Measurements from ENCODE around the gene TMEM212. TPM values are rescaled to one million over a fixed set of nuclear protein-coding genes. Genes with fewer than 3 reads are reported as not detected.

The TMEM212 gene
- total RNA-seq, 6 donors from 2014 or later = 0.11 to 20.8 (median 3.7) TPM

DNA sequence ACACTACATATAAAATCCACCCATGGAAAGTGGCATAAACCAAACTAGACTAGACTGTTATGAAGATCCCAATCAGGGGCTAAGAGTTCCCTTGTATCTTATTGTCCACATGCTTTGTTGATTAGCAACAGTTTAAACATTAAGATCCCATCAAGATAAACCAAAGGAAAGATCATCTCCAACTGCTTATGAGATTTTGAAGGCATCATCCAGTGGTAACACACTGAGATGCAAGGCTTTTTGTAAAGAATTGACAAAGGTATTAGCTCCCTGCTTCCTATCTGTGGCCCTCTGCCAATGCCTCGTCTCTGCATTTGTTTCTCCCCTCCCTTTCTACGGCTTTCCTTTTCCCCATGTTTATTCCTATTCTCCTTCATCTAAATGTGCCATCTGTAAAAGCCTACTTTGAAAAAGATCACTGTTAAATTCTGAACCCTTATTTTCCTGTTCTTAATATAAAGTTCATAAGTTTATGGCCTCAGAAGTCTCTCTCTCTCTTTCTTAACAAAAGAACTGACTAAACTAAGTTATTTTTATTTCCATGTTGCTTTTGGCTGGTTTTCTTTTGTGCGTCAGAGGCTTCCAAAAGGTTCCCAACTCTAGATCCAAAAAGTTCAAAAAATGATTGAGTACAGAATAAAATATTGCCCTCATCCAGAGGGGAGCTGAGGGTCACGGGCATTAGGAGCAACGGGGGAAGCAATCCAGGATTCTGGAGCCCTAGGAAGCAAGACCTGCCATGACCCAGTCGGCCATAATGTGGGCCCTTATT, 38.3 kb upstream of the TMEM212 start:
- H3K4me3 ChIP-seq = no peak overlapping the region
- TF ChIP-seq, protein P1, sequence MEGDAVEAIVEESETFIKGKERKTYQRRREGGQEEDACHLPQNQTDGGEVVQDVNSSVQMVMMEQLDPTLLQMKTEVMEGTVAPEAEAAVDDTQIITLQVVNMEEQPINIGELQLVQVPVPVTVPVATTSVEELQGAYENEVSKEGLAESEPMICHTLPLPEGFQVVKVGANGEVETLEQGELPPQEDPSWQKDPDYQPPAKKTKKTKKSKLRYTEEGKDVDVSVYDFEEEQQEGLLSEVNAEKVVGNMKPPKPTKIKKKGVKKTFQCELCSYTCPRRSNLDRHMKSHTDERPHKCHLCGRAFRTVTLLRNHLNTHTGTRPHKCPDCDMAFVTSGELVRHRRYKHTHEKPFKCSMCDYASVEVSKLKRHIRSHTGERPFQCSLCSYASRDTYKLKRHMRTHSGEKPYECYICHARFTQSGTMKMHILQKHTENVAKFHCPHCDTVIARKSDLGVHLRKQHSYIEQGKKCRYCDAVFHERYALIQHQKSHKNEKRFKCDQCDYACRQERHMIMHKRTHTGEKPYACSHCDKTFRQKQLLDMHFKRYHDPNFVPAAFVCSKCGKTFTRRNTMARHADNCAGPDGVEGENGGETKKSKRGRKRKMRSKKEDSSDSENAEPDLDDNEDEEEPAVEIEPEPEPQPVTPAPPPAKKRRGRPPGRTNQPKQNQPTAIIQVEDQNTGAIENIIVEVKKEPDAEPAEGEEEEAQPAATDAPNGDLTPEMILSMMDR (IDR thresholded peaks at IDR 0.05) = no peak
- TF ChIP-seq POLR2AphosphoS5 (IDR thresholded peaks at IDR 0.05) (no peak), EP300 (IDR thresholded peaks at IDR 0.05) (peak in 1 of 4 donors; percentile 3)
- H3K9me3 ChIP-seq = no peaks in the 10 kb centered on the region
- ATAC-seq (ENCODE audit: low FRiP score in 2 of 2) (no peak), DNase-seq (no peak)
- WGBS, 2 donors = 54 to 77% methylated on average over 6 of the region's 6 CpGs
- no peaks in the 10 kb centered on the region for H3K36me3 ChIP-seq
- H3K27me3 ChIP-seq = no peaks in the 10 kb centered on the region
- peak overlapping the region in 3 of 4 donors; percentile 26 to 63 (median 43) for H3K27ac ChIP-seq
- H3K4me1 ChIP-seq = peaks cover 20 to 35% (median 32%) of the 10 kb centered on the region in 4 donors

- no peak for DNase-seq
- Histone ChIP-seq H3K27me3 (no peaks in the 10 kb centered on the region), H3K27ac (peak overlapping the region in 3 of 4 donors; percentile 23 to 63 (median 59)), H3K36me3 (no peaks in the 10 kb centered on the region), H3K4me1 (peaks cover 22 to 40% (median 35%) of the 10 kb centered on the region in 4 donors), H3K4me3 (no peak overlapping the region), H3K9me3 (no peaks in the 10 kb centered on the region)
- TF ChIP-seq, protein P1 (IDR thresholded peaks at IDR 0.05) = no peak
- TF ChIP-seq EP300 (IDR thresholded peaks at IDR 0.05) = no peak
- no peak for TF ChIP-seq POLR2AphosphoS5 (IDR thresholded peaks at IDR 0.05)
- no peak for TF ChIP-seq POLR2A (IDR thresholded peaks at IDR 0.05)
- ATAC-seq (ENCODE audit: low FRiP score in 2 of 2) = no peak
- WGBS, 2 donors = 52 to 54% methylated on average over 3 of the region's 3 CpGs
Measured at GRCh38 chr3:171805687-171806086, 37.5 kb upstream of the TMEM212 start.

DNA sequence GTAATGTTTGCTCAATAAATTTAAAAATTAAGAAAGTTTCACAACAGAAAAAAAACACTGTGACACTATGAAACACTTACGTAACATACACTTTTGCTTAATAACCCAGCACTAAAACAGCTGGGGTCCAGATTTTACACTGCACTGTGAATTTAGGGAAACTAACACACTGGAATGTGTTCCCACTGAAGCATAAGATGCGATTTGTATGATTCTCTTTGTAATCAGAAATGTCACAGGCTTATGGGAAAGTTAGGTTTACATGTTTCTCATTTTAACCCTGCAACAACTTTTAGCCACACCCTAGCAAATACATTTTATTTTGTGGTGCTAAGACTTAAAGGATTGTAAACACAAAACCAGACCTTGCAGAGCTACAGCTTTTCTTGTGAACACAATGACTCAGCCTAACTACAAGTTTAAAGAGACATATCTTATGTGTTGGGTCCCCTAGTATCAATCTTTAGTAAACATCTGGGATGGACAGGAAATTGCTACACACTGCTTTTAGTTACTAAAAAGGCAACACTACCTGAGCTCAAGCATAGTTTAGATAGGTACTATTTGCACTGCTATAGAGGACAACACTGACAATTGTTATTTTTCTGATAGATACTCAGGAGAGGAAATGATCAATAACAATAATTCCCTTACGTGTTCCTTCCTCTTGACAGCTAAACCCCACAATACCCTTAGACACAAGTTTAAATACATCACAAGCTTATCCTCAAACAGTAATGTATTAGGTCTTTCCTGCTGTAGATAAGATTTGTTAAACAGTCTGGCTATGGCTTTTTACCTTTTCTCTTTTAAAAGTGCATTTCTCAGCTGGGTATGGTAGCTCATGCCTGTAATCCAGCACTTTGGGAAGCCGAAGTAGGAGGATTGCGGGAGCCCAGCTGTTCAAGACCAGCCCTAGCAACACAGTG, 36.7 kb upstream of the TMEM212 start:
- WGBS, 2 donors = 52 to 53% methylated on average over 5 of the region's 5 CpGs
- Histone ChIP-seq H3K9me3 (no peaks in the 10 kb centered on the region), H3K4me1 (peaks cover 30 to 47% (median 42%) of the 10 kb centered on the region in 4 donors), H3K27me3 (no peaks in the 10 kb centered on the region), H3K4me3 (no peak overlapping the region), H3K36me3 (no peaks in the 10 kb centered on the region), H3K27ac (peak overlapping the region in 3 of 4 donors; percentile 23 to 63 (median 59))
- no peak for DNase-seq
- no peak for TF ChIP-seq POLR2AphosphoS5 (IDR thresholded peaks at IDR 0.05)
- TF ChIP-seq POLR2A (IDR thresholded peaks at IDR 0.05) = no peak
- TF ChIP-seq, protein P1 (IDR thresholded peaks at IDR 0.05) = no peak
- no peak for TF ChIP-seq EP300 (IDR thresholded peaks at IDR 0.05)
- no peak for ATAC-seq (ENCODE audit: low FRiP score in 2 of 2)

DNA sequence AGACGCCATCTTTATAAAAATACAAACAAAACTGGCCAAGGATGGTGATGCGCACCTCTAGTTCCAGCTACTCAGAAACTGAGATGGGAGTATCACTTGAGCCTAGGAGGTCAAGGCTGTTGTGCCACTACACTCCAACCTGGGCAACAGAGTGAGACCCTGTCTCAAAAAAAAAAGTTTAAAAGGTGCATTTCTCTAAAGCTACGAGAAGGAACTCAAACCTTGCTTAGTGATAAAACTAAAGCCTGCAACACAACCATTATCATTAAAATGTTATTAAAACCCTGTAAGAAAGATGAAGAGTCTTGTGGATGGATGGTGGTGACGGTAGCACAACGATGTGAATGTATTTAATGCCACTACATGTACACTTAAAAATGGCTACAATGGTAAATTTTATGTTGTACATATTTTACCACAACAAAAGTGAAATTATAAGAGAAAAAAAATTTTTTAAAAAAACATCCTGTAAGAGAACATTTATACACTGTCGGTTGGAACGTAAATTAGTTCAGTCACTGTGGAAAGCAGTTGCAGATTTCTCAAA, 35.9 kb upstream of the TMEM212 start:
- ATAC-seq (ENCODE audit: low FRiP score in 2 of 2) (no peak), DNase-seq (no peak)
- no peaks in the 10 kb centered on the region for H3K36me3 ChIP-seq
- WGBS, 2 donors = 91 to 94% methylated on average over 7 of the region's 7 CpGs
- no peaks in the 10 kb centered on the region for H3K27me3 ChIP-seq
- H3K27ac ChIP-seq = peak overlapping the region in 2 of 4 donors; percentile 43 to 63
- H3K4me1 ChIP-seq = peaks cover 32 to 53% (median 42%) of the 10 kb centered on the region in 4 donors
- H3K9me3 ChIP-seq = no peaks in the 10 kb centered on the region
- TF ChIP-seq POLR2A (IDR thresholded peaks at IDR 0.05) (no peak), POLR2AphosphoS5 (IDR thresholded peaks at IDR 0.05) (no peak), EP300 (IDR thresholded peaks at IDR 0.05) (no peak)
- TF ChIP-seq, protein P1 (IDR thresholded peaks at IDR 0.05) = no peak
- H3K4me3 ChIP-seq = no peak overlapping the region
